H9 (cell line): Measurements from ENCODE around the gene NTMT2. TPM values are rescaled to one million over a fixed set of nuclear protein-coding genes. Genes with fewer than 3 reads are reported as not detected.

ENCODE experiments used
- DNase-seq: peaks from one replicate; pipeline ENCODE4 v3.0.0-alpha.2; 2017
- H2AFZ ChIP-seq: one replicate; pipeline ENCODE4 v1.6.1; 2013; ENCODE audit warnings: mild to moderate bottlenecking, low read length, control low read depth, moderate library complexity
- H2AK5ac ChIP-seq: 2 replicates; pipeline ENCODE4 v1.6.1; 2013; ENCODE audit warnings: low read length, control low read depth, mixed read lengths; ENCODE audit not compliant: insufficient read length
- H2BK120ac ChIP-seq: one replicate; pipeline ENCODE4 v1.6.1; 2013; ENCODE audit warnings: low read depth, mild to moderate bottlenecking, low read length, control low read depth, inconsistent platforms; ENCODE audit not compliant: poor library complexity, severe bottlenecking
- H2BK12ac ChIP-seq: 2 replicates; pipeline ENCODE4 v1.6.1; 2013; ENCODE audit warnings: low read length, control low read depth, mixed read lengths, low read depth; ENCODE audit not compliant: insufficient read length
- H2BK15ac ChIP-seq: 2 replicates; pipeline ENCODE4 v1.6.1; 2013; ENCODE audit warnings: low read depth, low read length, control low read depth
- H2BK20ac ChIP-seq: one replicate; pipeline ENCODE4 v1.6.1; 2013; ENCODE audit warnings: low read depth, mild to moderate bottlenecking, low read length, control low read depth, inconsistent platforms; ENCODE audit not compliant: poor library complexity, severe bottlenecking
- H2BK5ac ChIP-seq: 2 replicates; pipeline ENCODE4 v1.6.1; 2013; ENCODE audit warnings: low read length, control low read depth, mixed read lengths; ENCODE audit not compliant: insufficient read length
- H3K14ac ChIP-seq: 2 replicates; pipeline ENCODE4 v1.6.1; 2013; ENCODE audit warnings: low read length, control low read depth; ENCODE audit not compliant: insufficient read depth
- H3K18ac ChIP-seq: 2 replicates; pipeline ENCODE4 v1.6.1; 2013; ENCODE audit warnings: low read depth, mild to moderate bottlenecking, mixed read lengths, low read length, control low read depth; ENCODE audit not compliant: insufficient read length
- H3K23ac ChIP-seq: 2 replicates; pipeline ENCODE4 v1.6.1; 2013; ENCODE audit warnings: low read length, control low read depth, mixed read lengths, low read depth; ENCODE audit not compliant: insufficient read length
- H3K23me2 ChIP-seq: 2 replicates; pipeline ENCODE4 v1.6.1; 2013; ENCODE audit warnings: low read depth, mild to moderate bottlenecking, mixed read lengths, low read length, control low read depth; ENCODE audit not compliant: insufficient read length, poor library complexity, severe bottlenecking
- H3K27ac ChIP-seq: 2 replicates; pipeline ENCODE4 v1.5.1; 2013; ENCODE audit warnings: low read length, control low read depth, mixed read lengths, low read depth; ENCODE audit not compliant: insufficient read length
- H3K27me3 ChIP-seq: 2 replicates; pipeline ENCODE4 v1.6.1; 2013; ENCODE audit warnings: low read length, control low read depth, inconsistent platforms; ENCODE audit not compliant: insufficient read depth
- H3K4ac ChIP-seq: 2 replicates; pipeline ENCODE4 v1.6.1; 2013; ENCODE audit warnings: low read depth, mild to moderate bottlenecking, control low read depth, inconsistent platforms, low read length, moderate library complexity
- H3K4me1 ChIP-seq: 2 replicates; pipeline ENCODE4 v1.6.1; 2013; ENCODE audit warnings: low read length, control low read depth, inconsistent platforms; ENCODE audit not compliant: insufficient read depth
- H3K4me2 ChIP-seq: 2 replicates; pipeline ENCODE4 v1.6.1; 2013; ENCODE audit warnings: low read length, control low read depth, mixed read lengths; ENCODE audit not compliant: insufficient read length, insufficient read depth
- H3K56ac ChIP-seq: 2 replicates; pipeline ENCODE4 v1.6.1; 2013; ENCODE audit warnings: low read depth, mild to moderate bottlenecking, mixed read lengths, low read length, control low read depth; ENCODE audit not compliant: insufficient read length
- H3K79me1 ChIP-seq: 2 replicates; pipeline ENCODE4 v1.6.1; 2013; ENCODE audit warnings: low read depth, mild to moderate bottlenecking, moderate library complexity, low read length, control low read depth, inconsistent platforms; ENCODE audit not compliant: insufficient read depth, poor library complexity, severe bottlenecking
- H3K79me2 ChIP-seq: 2 replicates; pipeline ENCODE4 v1.6.1; 2013; ENCODE audit warnings: low read length, control low read depth, inconsistent platforms; ENCODE audit not compliant: insufficient read depth
- H3K9ac ChIP-seq: 2 replicates; pipeline ENCODE4 v1.6.1; 2013; ENCODE audit warnings: low read length, control low read depth, mixed read lengths; ENCODE audit not compliant: insufficient read length; ENCODE audit errors: extremely low read depth
- H3K9me3 ChIP-seq: one replicate; pipeline ENCODE4 v1.6.1; 2013; ENCODE audit warnings: low read depth, low read length, inconsistent platforms; ENCODE audit not compliant: control insufficient read depth
- H3T11ph ChIP-seq: one replicate; pipeline ENCODE4 v1.6.1; 2013; ENCODE audit warnings: mild to moderate bottlenecking, low read length, control low read depth, inconsistent platforms
- H4K20me1 ChIP-seq: one replicate; pipeline ENCODE4 v1.6.1; 2013; ENCODE audit not compliant: control insufficient read depth, insufficient read length, insufficient read depth
- H4K5ac ChIP-seq: 2 replicates; pipeline ENCODE4 v1.6.1; 2013; ENCODE audit warnings: low read depth, mild to moderate bottlenecking, mixed read lengths, low read length, control low read depth; ENCODE audit not compliant: insufficient read length
- H4K8ac ChIP-seq: replicated peaks from 2 replicates; pipeline ENCODE4 v1.6.1; 2013; ENCODE audit warnings: low read length, control low read depth, mixed read lengths, low read depth; ENCODE audit not compliant: insufficient read length
- H4K91ac ChIP-seq: 2 replicates; pipeline ENCODE4 v1.6.1; 2013; ENCODE audit warnings: low read depth, mild to moderate bottlenecking, moderate library complexity, mixed read lengths, low read length, control low read depth; ENCODE audit not compliant: insufficient read length
- H3K27ac Mint-ChIP-seq, 3 experiments: 2 replicates in 2 of 3; 3 replicates in 1 of 3; pipeline ENCODE4 v1.8.0; 2020 to 2021; ENCODE audit warnings: mixed read lengths in 3 of 3, mild to moderate bottlenecking in 1 of 3, moderate library complexity in 1 of 3
- H3K27me3 Mint-ChIP-seq: 2 replicates; pipeline ENCODE4 v1.8.0; 2021; ENCODE audit warnings: low read depth, mild to moderate bottlenecking, moderate library complexity, mixed read lengths
- H3K36me3 Mint-ChIP-seq, 3 experiments: 2 replicates in 2 of 3; 3 replicates in 1 of 3; pipeline ENCODE4 v1.8.0; 2020 to 2021; ENCODE audit warnings: low read depth in 3 of 3, mixed read lengths in 3 of 3; ENCODE audit not compliant: insufficient read depth in 1 of 3
- H3K4me1 Mint-ChIP-seq, 2 experiments: 2 replicates each; pipeline ENCODE4 v1.8.0; 2020; ENCODE audit warnings: mixed read lengths in 2 of 2
- H3K4me3 Mint-ChIP-seq, 2 experiments: 2 replicates in 1 of 2; 3 replicates in 1 of 2; pipeline ENCODE4 v1.8.0; 2020 to 2021; ENCODE audit warnings: mild to moderate bottlenecking in 2 of 2, mixed read lengths in 2 of 2, moderate library complexity in 1 of 2
- H3K9me3 Mint-ChIP-seq, 2 experiments: 2 replicates in 1 of 2; 3 replicates in 1 of 2; pipeline ENCODE4 v1.8.0; 2020; ENCODE audit warnings: mild to moderate bottlenecking in 2 of 2, mixed read lengths in 2 of 2, moderate library complexity in 1 of 2
- WGBS: extraction: QIAGEN DNeasy Blood & Tissue Kit; methylation state at CpG from one replicate; pipeline ENCODE4 v1.1.7; 2013; ENCODE audit warnings: missing lambda C conversion rate, low lambda C conversion rate, mixed read lengths; ENCODE audit not compliant: insufficient read length; ENCODE audit errors: extremely low coverage; 5-methylcytosine and 5-hydroxymethylcytosine counted together
- total RNA-seq: library from RNA; stranded (reverse); gene quantifications from 2 replicates; pipeline ENCODE4 v1.2.1, GENCODE V29; 2021
- TF ChIP-seq, protein P1 (sequence below): fragments of 200-600 bp; sonication (generic); conservative IDR thresholded peaks from 3 replicates; pipeline ENCODE4 v1.8.0; 2021; ENCODE audit warnings: antibody characterized with exemption, mild to moderate bottlenecking

NTMT2 gene
- total RNA-seq, 1 experiment from 2014 or later: 0.28 TPM

DNA sequence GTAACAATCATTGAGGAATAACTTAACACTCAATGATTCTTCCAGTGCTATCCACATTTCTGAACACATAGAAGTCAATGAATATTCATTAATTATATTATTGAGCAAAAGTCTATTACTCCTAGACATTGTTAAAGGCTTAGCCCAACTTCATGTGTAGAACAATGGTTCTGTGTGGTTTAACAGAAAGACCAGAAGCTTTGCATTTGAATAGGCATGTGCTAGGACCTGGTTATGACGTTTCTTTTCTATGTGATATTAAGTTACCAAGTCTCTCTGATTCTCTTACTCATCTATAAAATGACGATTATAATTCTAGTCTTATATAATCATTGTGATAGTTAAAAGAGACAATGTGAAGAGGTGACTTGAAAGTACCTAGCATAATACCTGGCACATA, 5.2 kb downstream of the NTMT2 start:
- Histone ChIP-seq H4K5ac (no peak overlapping the region), H3K79me2 (no peaks in the 10 kb centered on the region), H3K27ac (no peak overlapping the region), H3K9ac (no peak overlapping the region), H2BK5ac (no peak overlapping the region), H4K91ac (no peak overlapping the region), H3K4me2 (no peak overlapping the region), H2BK15ac (no peak overlapping the region), H3T11ph (no peak overlapping the region), H3K23me2 (no peaks in the 10 kb centered on the region), H2BK12ac (no peak overlapping the region), H2BK120ac (no peak overlapping the region), H3K9me3 (no peaks in the 10 kb centered on the region), H4K8ac (no peak overlapping the region), H2BK20ac (no peak overlapping the region), H2AFZ (no peak overlapping the region), H3K4ac (no peak overlapping the region), H3K79me1 (no peaks in the 10 kb centered on the region), H3K27me3 (no peaks in the 10 kb centered on the region), H3K23ac (no peak overlapping the region), H3K14ac (no peak overlapping the region), H2AK5ac (no peak overlapping the region), H3K4me1 (no peaks in the 10 kb centered on the region; the same call in 1 of the 2 replicates), H4K20me1 (no peaks in the 10 kb centered on the region), H3K56ac (no peak overlapping the region), H3K18ac (no peak overlapping the region)
- no CpG with 5 or more reads among the region's 2 CpGs for WGBS
- H3K9me3 Mint-ChIP-seq: peaks cover 3 to 11% of the 10 kb centered on the region in 2 experiments
- peaks cover 47% of the 10 kb centered on the region for H3K27me3 Mint-ChIP-seq
- TF ChIP-seq, protein P1, sequence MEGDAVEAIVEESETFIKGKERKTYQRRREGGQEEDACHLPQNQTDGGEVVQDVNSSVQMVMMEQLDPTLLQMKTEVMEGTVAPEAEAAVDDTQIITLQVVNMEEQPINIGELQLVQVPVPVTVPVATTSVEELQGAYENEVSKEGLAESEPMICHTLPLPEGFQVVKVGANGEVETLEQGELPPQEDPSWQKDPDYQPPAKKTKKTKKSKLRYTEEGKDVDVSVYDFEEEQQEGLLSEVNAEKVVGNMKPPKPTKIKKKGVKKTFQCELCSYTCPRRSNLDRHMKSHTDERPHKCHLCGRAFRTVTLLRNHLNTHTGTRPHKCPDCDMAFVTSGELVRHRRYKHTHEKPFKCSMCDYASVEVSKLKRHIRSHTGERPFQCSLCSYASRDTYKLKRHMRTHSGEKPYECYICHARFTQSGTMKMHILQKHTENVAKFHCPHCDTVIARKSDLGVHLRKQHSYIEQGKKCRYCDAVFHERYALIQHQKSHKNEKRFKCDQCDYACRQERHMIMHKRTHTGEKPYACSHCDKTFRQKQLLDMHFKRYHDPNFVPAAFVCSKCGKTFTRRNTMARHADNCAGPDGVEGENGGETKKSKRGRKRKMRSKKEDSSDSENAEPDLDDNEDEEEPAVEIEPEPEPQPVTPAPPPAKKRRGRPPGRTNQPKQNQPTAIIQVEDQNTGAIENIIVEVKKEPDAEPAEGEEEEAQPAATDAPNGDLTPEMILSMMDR: no peak
- H3K4me1 Mint-ChIP-seq: peaks cover 8 to 11% of the 10 kb centered on the region in 2 experiments
- peaks cover 4% of the 10 kb centered on the region in 3 experiments; a peak in 5 of 7 replicates for H3K36me3 Mint-ChIP-seq
- no peak for DNase-seq
- no peak overlapping the region for H3K4me3 Mint-ChIP-seq
- H3K27ac Mint-ChIP-seq: no peak overlapping the region
